Trophoblast cell (in vitro differentiated cells and primary cell): ENCODE measurements around the gene AP2A2.
A peak's percentile ranks its signal among the peaks of the same experiment; 100 is the strongest.

Experiments used
- DNase-seq, 2 donors: peaks; one replicate each; pipeline ENCODE4 v3.0.0-alpha.2; 2016
- H2AFZ ChIP-seq: 2 replicates; pipeline ENCODE4 v1.6.1; 2013; ENCODE audit warnings: low read length, moderate library complexity, mild to moderate bottlenecking; ENCODE audit not compliant: insufficient read depth, poor library complexity
- H2AK5ac ChIP-seq: 2 replicates; pipeline ENCODE4 v1.6.1; 2013; ENCODE audit warnings: mild to moderate bottlenecking, low read length
- H2BK120ac ChIP-seq: 2 replicates; pipeline ENCODE4 v1.6.1; 2013; ENCODE audit warnings: low read length, mild to moderate bottlenecking, moderate library complexity; ENCODE audit not compliant: insufficient read depth, poor library complexity
- H2BK12ac ChIP-seq: 2 replicates; pipeline ENCODE4 v1.6.1; 2013; ENCODE audit warnings: mild to moderate bottlenecking, low read length, moderate library complexity
- H2BK5ac ChIP-seq: 2 replicates; pipeline ENCODE4 v1.6.1; 2013; ENCODE audit warnings: low read length, low read depth, moderate library complexity, mild to moderate bottlenecking; ENCODE audit not compliant: poor library complexity
- H3K14ac ChIP-seq: 2 replicates; pipeline ENCODE4 v1.6.1; 2013; ENCODE audit warnings: mild to moderate bottlenecking, low read length
- H3K18ac ChIP-seq: 2 replicates; pipeline ENCODE4 v1.6.1; 2013; ENCODE audit warnings: mild to moderate bottlenecking, low read length
- H3K23ac ChIP-seq: 2 replicates; pipeline ENCODE4 v1.6.1; 2013; ENCODE audit warnings: low read length
- H3K27ac ChIP-seq: 2 replicates; pipeline ENCODE4 v1.5.1; 2013; ENCODE audit warnings: low read depth, mild to moderate bottlenecking, inconsistent platforms, low read length, moderate library complexity
- H3K27me3 ChIP-seq: 2 replicates; pipeline ENCODE4 v1.6.1; 2013; ENCODE audit warnings: inconsistent platforms, mild to moderate bottlenecking, low read length, moderate library complexity; ENCODE audit not compliant: insufficient read depth
- H3K36me3 ChIP-seq, 2 experiments: 1 replicate in 1 of 2; 2 replicates in 1 of 2; pipeline ENCODE4 v1.6.1; 2013; ENCODE audit warnings: low read length in 2 of 2, mild to moderate bottlenecking in 2 of 2, moderate library complexity in 1 of 2; ENCODE audit not compliant: insufficient read depth in 2 of 2, control insufficient read depth in 1 of 2
- H3K4ac ChIP-seq: 2 replicates; pipeline ENCODE4 v1.6.1; 2013; ENCODE audit warnings: low read depth, mild to moderate bottlenecking, low read length, moderate library complexity
- H3K4me1 ChIP-seq, 2 experiments: 1 replicate in 1 of 2; 2 replicates in 1 of 2; pipeline ENCODE4 v1.6.1; 2013; ENCODE audit warnings: low read length in 2 of 2, mild to moderate bottlenecking in 2 of 2, moderate library complexity in 1 of 2; ENCODE audit not compliant: insufficient read depth in 2 of 2, control insufficient read depth in 1 of 2
- H3K4me2 ChIP-seq: 2 replicates; pipeline ENCODE4 v1.6.1; 2013; ENCODE audit warnings: inconsistent platforms, mild to moderate bottlenecking, low read length, moderate library complexity
- H3K4me3 ChIP-seq: 2 replicates; pipeline ENCODE4 v1.5.1; 2013; ENCODE audit warnings: mild to moderate bottlenecking, low read depth, low read length, inconsistent platforms
- H3K79me1 ChIP-seq: one replicate; pipeline ENCODE4 v1.6.1; 2013; ENCODE audit warnings: low read length
- H3K79me2 ChIP-seq: 2 replicates; pipeline ENCODE4 v1.6.1; 2013; ENCODE audit warnings: low read length, mild to moderate bottlenecking; ENCODE audit not compliant: control insufficient read depth, insufficient read depth, poor library complexity
- H3K9ac ChIP-seq: 2 replicates; pipeline ENCODE4 v1.6.1; 2013; ENCODE audit warnings: mild to moderate bottlenecking, low read length
- H3K9me3 ChIP-seq: 2 replicates; pipeline ENCODE4 v1.6.1; 2013; ENCODE audit warnings: low read depth, mild to moderate bottlenecking, control low read depth, inconsistent platforms, low read length; ENCODE audit not compliant: insufficient read depth
- H4K12ac ChIP-seq: 2 replicates; pipeline ENCODE4 v1.6.1; 2013; ENCODE audit warnings: low read depth, mild to moderate bottlenecking, low read length, moderate library complexity
- H4K8ac ChIP-seq: 2 replicates; pipeline ENCODE4 v1.6.1; 2013; ENCODE audit warnings: low read depth, mild to moderate bottlenecking, low read length, moderate library complexity
- H4K91ac ChIP-seq: one replicate; pipeline ENCODE4 v1.6.1; 2013; ENCODE audit warnings: low read depth, mild to moderate bottlenecking, low read length, moderate library complexity
- WGBS: extraction: QIAGEN DNeasy Blood & Tissue Kit; methylation state at CpG from one replicate; pipeline ENCODE4 v1.1.7; 2013; ENCODE audit warnings: missing lambda C conversion rate; ENCODE audit not compliant: insufficient read length, insufficient coverage; ENCODE audit errors: extremely low coverage; 5-methylcytosine and 5-hydroxymethylcytosine counted together

Gene AP2A2

GRCh38 chr11:942823-943222 lies 17.2 kb downstream of the AP2A2 start:
- H3K36me3 ChIP-seq: peaks cover 4 to 5% of the 10 kb centered on the region in 2 experiments
- no peaks in the 10 kb centered on the region for H3K9me3 ChIP-seq
- H3K79me1 ChIP-seq: peaks cover 11% of the 10 kb centered on the region
- no peaks in the 10 kb centered on the region for H3K27me3 ChIP-seq
- no peak overlapping the region for H2AFZ ChIP-seq
- peak overlapping the region; percentile 26 for H3K18ac ChIP-seq
- no peak overlapping the region for H3K23ac ChIP-seq
- no peak overlapping the region for H3K27ac ChIP-seq
- H3K14ac ChIP-seq: peak overlapping the region; percentile 15
- no peak overlapping the region for H3K4me2 ChIP-seq
- no peak overlapping the region for H3K9ac ChIP-seq
- H3K79me2 ChIP-seq: peaks cover 9% of the 10 kb centered on the region
- no peak overlapping the region for H2BK5ac ChIP-seq
- no peak overlapping the region for H2AK5ac ChIP-seq
- H4K8ac ChIP-seq: no peak overlapping the region
- peak overlapping the region; percentile 38 for H4K91ac ChIP-seq
- H2BK120ac ChIP-seq: no peak overlapping the region
- no peak overlapping the region for H3K4me3 ChIP-seq
- no peak overlapping the region for H4K12ac ChIP-seq
- peaks cover 26 to 28% of the 10 kb centered on the region in 2 experiments for H3K4me1 ChIP-seq
- peak overlapping the region; percentile 16 for H3K4ac ChIP-seq
- DNase-seq: peak; percentile 67 to 68
- no CpG with 5 or more reads among the region's 9 CpGs for WGBS
- H2BK12ac ChIP-seq: peak overlapping the region; percentile 9

DNA sequence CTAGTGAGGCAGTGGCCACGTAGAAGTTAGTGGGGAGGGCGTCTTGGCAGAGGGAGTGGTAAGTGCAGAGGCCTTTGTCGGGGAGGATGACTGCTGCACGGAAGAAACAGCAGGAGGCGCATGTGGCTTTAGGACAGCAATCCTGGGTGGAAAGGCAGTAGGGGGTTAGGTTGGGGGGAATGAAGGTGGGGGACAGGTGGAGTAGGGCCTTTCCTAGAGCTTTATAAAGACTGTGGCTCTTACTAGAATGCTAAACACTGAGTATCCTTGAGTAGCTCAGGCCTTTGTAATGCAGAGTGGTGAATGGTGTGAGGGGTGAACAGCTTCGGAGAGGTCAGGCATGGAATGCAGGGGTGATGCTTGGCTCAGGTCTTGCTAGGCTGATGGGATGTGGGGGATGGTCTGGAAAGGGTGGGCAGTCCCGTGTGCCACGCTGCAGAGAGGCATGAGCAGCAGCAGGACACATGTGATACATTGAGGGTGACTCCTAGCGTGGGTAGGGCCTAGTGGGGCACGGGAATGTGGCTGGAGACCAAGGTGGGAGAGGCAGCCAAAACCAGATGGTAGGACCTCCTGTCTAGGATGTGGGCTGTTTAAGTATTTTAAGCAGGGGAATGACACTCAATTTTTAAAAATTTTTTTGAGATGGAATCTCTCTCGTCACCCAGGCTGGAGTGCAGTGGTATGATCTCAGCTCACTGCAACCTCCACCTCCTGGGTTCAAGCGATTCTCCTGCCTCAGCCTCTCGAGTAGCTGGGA lies 19.2 kb downstream of the AP2A2 start:
- H3K23ac ChIP-seq: no peak overlapping the region
- H3K14ac ChIP-seq: peak overlapping the region; percentile 38
- peak overlapping the region; percentile 10 for H4K91ac ChIP-seq
- H2AFZ ChIP-seq: peak overlapping the region; percentile 4
- no peak overlapping the region for H2BK120ac ChIP-seq
- no peak overlapping the region for H3K4ac ChIP-seq
- H3K4me2 ChIP-seq: peak overlapping the region; percentile 20
- peak overlapping the region; percentile 30 for H3K27ac ChIP-seq
- H3K79me1 ChIP-seq: peaks cover 11% of the 10 kb centered on the region
- H3K18ac ChIP-seq: peak overlapping the region; percentile 10
- no peak overlapping the region for H3K4me3 ChIP-seq
- H3K36me3 ChIP-seq: peaks cover 8% of the 10 kb centered on the region in 2 experiments
- H3K27me3 ChIP-seq: no peaks in the 10 kb centered on the region
- peaks cover 7% of the 10 kb centered on the region for H3K79me2 ChIP-seq
- no CpG with 5 or more reads among the region's 13 CpGs for WGBS
- H4K12ac ChIP-seq: no peak overlapping the region
- peak overlapping the region; percentile 40 for H2AK5ac ChIP-seq
- H2BK12ac ChIP-seq: peak overlapping the region; percentile 58
- peak overlapping the region; percentile 12 for H4K8ac ChIP-seq
- no peak overlapping the region for H2BK5ac ChIP-seq
- peaks cover 24 to 26% of the 10 kb centered on the region in 2 experiments for H3K4me1 ChIP-seq
- H3K9me3 ChIP-seq: no peaks in the 10 kb centered on the region
- DNase-seq: peak; percentile 44 to 80
- H3K9ac ChIP-seq: no peak overlapping the region

DNA sequence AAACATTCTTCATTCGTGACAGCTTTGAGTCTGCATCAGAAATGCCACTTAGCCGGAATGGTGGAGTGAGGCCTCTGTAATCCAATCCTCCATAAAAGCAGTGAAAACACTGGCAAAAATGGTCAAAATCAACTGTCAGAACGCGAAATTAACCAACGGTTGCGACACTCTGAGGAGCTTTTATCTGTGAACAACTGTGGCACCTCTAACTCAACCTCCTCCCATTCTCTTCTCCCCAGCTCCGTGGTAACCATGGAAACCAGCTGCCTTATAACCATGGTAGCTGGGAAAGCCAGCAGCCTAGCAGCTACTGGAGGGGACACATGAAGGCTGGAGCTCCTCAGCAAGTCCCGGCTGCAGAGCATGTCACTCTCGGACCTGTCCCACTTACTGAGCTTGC lies 20.3 kb downstream of the AP2A2 start:
- Histone ChIP-seq H2AK5ac (no peak overlapping the region), H3K4me2 (peak overlapping the region; percentile 11), H3K9me3 (no peaks in the 10 kb centered on the region), H3K14ac (no peak overlapping the region), H4K12ac (no peak overlapping the region), H3K9ac (no peak overlapping the region), H3K27ac (peak overlapping the region; percentile 30), H3K27me3 (no peaks in the 10 kb centered on the region), H2AFZ (no peak overlapping the region), H4K91ac (no peak overlapping the region), H2BK12ac (no peak overlapping the region), H2BK5ac (no peak overlapping the region), H4K8ac (no peak overlapping the region), H3K36me3 (peaks cover 8% of the 10 kb centered on the region in 2 experiments), H3K4me3 (no peak overlapping the region), H3K23ac (no peak overlapping the region), H2BK120ac (no peak overlapping the region), H3K4ac (no peak overlapping the region), H3K18ac (no peak overlapping the region), H3K79me1 (peaks cover 11% of the 10 kb centered on the region), H3K79me2 (peaks cover 3% of the 10 kb centered on the region), H3K4me1 (peaks cover 24 to 26% of the 10 kb centered on the region in 2 experiments)
- WGBS: no CpG with 5 or more reads among the region's 9 CpGs
- DNase-seq: peak; percentile 86 to 97

GRCh38 chr11:947744-948143 lies 22.1 kb downstream of the AP2A2 start:
- Histone ChIP-seq H3K79me1 (peaks cover 12% of the 10 kb centered on the region), H4K8ac (no peak overlapping the region), H2BK120ac (no peak overlapping the region), H3K4me3 (no peak overlapping the region), H3K14ac (no peak overlapping the region), H2AFZ (no peak overlapping the region), H4K91ac (no peak overlapping the region), H3K4ac (peak overlapping the region; percentile 46), H3K4me1 (peaks cover 26 to 32% of the 10 kb centered on the region in 2 experiments), H3K4me2 (no peak overlapping the region), H3K36me3 (peaks cover 8% of the 10 kb centered on the region in 2 experiments), H3K9me3 (no peaks in the 10 kb centered on the region), H3K23ac (no peak overlapping the region), H3K27ac (no peak overlapping the region), H3K27me3 (no peaks in the 10 kb centered on the region), H2AK5ac (no peak overlapping the region), H3K18ac (no peak overlapping the region), H3K9ac (no peak overlapping the region), H3K79me2 (peaks cover 2% of the 10 kb centered on the region), H2BK5ac (no peak overlapping the region), H2BK12ac (no peak overlapping the region), H4K12ac (no peak overlapping the region)
- no peak for DNase-seq
- whole genome bisulfite sequencing: no CpG with 5 or more reads among the region's 4 CpGs
